ENCODE data around the gene RING1.

Gene RING1

GRCh38 chr6:33166811-33167210, 41.5 kb upstream of the RING1 start:
- TF ChIP-seq POLR2AphosphoS5 (IDR thresholded peaks at IDR 0.05; ENCODE audit: low read depth, low read length), result no peak
- no peak for TF ChIP-seq TAF1 (IDR thresholded peaks at IDR 0.05; ENCODE audit: borderline replicate concordance, insufficient read depth, low read length)
- TF ChIP-seq FOXP2 (optimal IDR thresholded peaks at IDR 0.05; ENCODE audit: borderline replicate concordance, extremely low read depth, extremely low read length, insufficient read depth), result no peak
- TF ChIP-seq SIN3A (IDR thresholded peaks at IDR 0.05; ENCODE audit: borderline replicate concordance, insufficient read depth, low read length), result no peak
- TF ChIP-seq REST (IDR thresholded peaks at IDR 0.05; ENCODE audit: insufficient read depth in 1 of 2, low read depth in 2 of 2, low read length in 2 of 2), result no peak

GRCh38 chr6:33167374-33168283, 40.7 kb upstream of the RING1 start:
- TF ChIP-seq POLR2AphosphoS5 (IDR thresholded peaks at IDR 0.05; ENCODE audit: low read depth, low read length), result no peak
- TF ChIP-seq SIN3A (IDR thresholded peaks at IDR 0.05; ENCODE audit: borderline replicate concordance, insufficient read depth, low read length), result no peak

GRCh38 chr6:33168284-33168601, 40.1 kb upstream of the RING1 start:
- TF ChIP-seq SIN3A (IDR thresholded peaks at IDR 0.05; ENCODE audit: borderline replicate concordance, insufficient read depth, low read length) (no peak), TAF1 (IDR thresholded peaks at IDR 0.05; ENCODE audit: borderline replicate concordance, insufficient read depth, low read length) (no peak), REST (IDR thresholded peaks at IDR 0.05; ENCODE audit: insufficient read depth in 1 of 2, low read depth in 2 of 2, low read length in 2 of 2) (no peak), FOXP2 (optimal IDR thresholded peaks at IDR 0.05; ENCODE audit: borderline replicate concordance, extremely low read depth, extremely low read length, insufficient read depth) (no peak), POLR2AphosphoS5 (IDR thresholded peaks at IDR 0.05; ENCODE audit: low read depth, low read length) (no peak)

- TF ChIP-seq POLR2AphosphoS5 (IDR thresholded peaks at IDR 0.05; ENCODE audit: low read depth, low read length) (no peak), TAF1 (IDR thresholded peaks at IDR 0.05; ENCODE audit: borderline replicate concordance, insufficient read depth, low read length) (no peak), REST (IDR thresholded peaks at IDR 0.05; ENCODE audit: insufficient read depth in 1 of 2, low read depth in 2 of 2, low read length in 2 of 2) (no peak), SIN3A (IDR thresholded peaks at IDR 0.05; ENCODE audit: borderline replicate concordance, insufficient read depth, low read length) (no peak), FOXP2 (optimal IDR thresholded peaks at IDR 0.05; ENCODE audit: borderline replicate concordance, extremely low read depth, extremely low read length, insufficient read depth) (no peak)
Measured at GRCh38 chr6:33168639-33169038, 39.7 kb upstream of the RING1 start.

- TF ChIP-seq TAF1 (IDR thresholded peaks at IDR 0.05; ENCODE audit: borderline replicate concordance, insufficient read depth, low read length), result no peak
- TF ChIP-seq REST (IDR thresholded peaks at IDR 0.05; ENCODE audit: insufficient read depth in 1 of 2, low read depth in 2 of 2, low read length in 2 of 2), result no peak
- no peak for TF ChIP-seq POLR2AphosphoS5 (IDR thresholded peaks at IDR 0.05; ENCODE audit: low read depth, low read length)
- TF ChIP-seq FOXP2 (optimal IDR thresholded peaks at IDR 0.05; ENCODE audit: borderline replicate concordance, extremely low read depth, extremely low read length, insufficient read depth), result no peak
Measured at GRCh38 chr6:33169291-33170175, 38.8 kb upstream of the RING1 start.

All from PFSK-1 (cell line).